Colonic mucosa (tissue), 4 donors: Measurements from ENCODE around the gene FAM217A. TPM values are rescaled to one million over a fixed set of nuclear protein-coding genes. Genes with fewer than 3 reads are reported as not detected.
"Not testable (repeated sequence)": the region's sequence is repeated elsewhere in the genome, so short reads cannot be mapped to it uniquely, and the experiment has no call there.

Experiments used
- DNase-seq: peaks from one replicate; pipeline ENCODE4 v3.0.0-alpha.2; 2020
- H3K27ac ChIP-seq: fragments of 200-600 bp; one replicate; pipeline ENCODE4 v1.8.0; 2021
- H3K27me3 ChIP-seq: fragments of 200-600 bp; one replicate; pipeline ENCODE4 v1.8.0; 2021
- H3K36me3 ChIP-seq: fragments of 200-600 bp; one replicate; pipeline ENCODE4 v1.8.0; 2021
- H3K4me1 ChIP-seq: fragments of 200-600 bp; one replicate; pipeline ENCODE4 v1.8.0; 2021; ENCODE audit warnings: mild to moderate bottlenecking
- H3K4me3 ChIP-seq: fragments of 200-600 bp; one replicate; pipeline ENCODE4 v1.8.0; 2021
- H3K9ac ChIP-seq, 2 donors: one replicate each; pipeline ENCODE4 v1.7.0; 2013; ENCODE audit warnings: control low read depth in 2 of 2, low read depth in 2 of 2, low read length in 2 of 2
- H3K9me3 ChIP-seq: fragments of 200-600 bp; one replicate; pipeline ENCODE4 v1.8.0; 2021
- CTCF ChIP-seq: fragments of 200-600 bp; IDR thresholded peaks from one replicate; pipeline ENCODE4 v1.8.0; 2022; ENCODE audit warnings: antibody characterized with exemption, mild to moderate bottlenecking
- intact Hi-C: fragments of 100-400 bp; cut with DNase I; formaldehyde crosslinking; loops from one replicate; pipeline ENCODE4 v1.14.1; 2022
- total RNA-seq, 2 donors: library from RNA; stranded (reverse); fragmentation: NEBNext Ultra II Directional in 1 of 2; extraction: Animal tissue kit (Norgen Biotek cat#: 25700) in 1 of 2; gene quantifications; one replicate each; pipeline ENCODE4 v1.2.1, GENCODE V29; 2021
- donor health status: healthy.
- donor health status: DM: no; HTN: no; CAD: no.
- donor health status: DM: no; HTN: no; CAD: no.

Gene FAM217A
- total RNA-seq, 2 donors from 2014 or later, result not detected

DNA sequence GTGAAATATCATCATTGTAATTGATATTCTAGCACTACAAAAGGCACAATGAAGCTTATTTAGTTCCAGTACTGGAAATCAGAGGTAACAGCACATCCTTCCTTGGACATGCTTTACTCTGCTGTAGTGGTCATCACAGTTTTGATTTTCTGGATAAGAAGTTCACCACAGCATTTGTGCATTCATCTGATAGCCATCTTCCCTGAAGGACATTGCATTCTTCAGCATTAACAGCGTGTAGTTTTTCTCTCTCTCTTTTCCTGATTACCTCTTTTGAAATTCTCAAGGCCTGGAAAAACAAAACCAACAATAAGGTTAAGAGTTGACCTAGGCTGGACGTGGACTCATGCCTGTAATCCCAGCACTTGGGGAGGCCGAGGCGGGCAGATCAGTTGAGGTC is 36.8 kb upstream of the FAM217A start:
- H3K4me3 ChIP-seq, result no peak overlapping the region
- no peak overlapping the region for H3K27ac ChIP-seq
- H3K9ac ChIP-seq, result no peak overlapping the region
- DNase-seq, result no peak
- no peaks in the 10 kb centered on the region for H3K27me3 ChIP-seq
- H3K9me3 ChIP-seq, result no peaks in the 10 kb centered on the region
- peaks cover 13% of the 10 kb centered on the region for H3K36me3 ChIP-seq
- no peaks in the 10 kb centered on the region for H3K4me1 ChIP-seq
- intact Hi-C loops, result no loop called here
- TF ChIP-seq CTCF, result no peak

- no peak for DNase-seq
- intact Hi-C loops, result no loop called here
- no peaks in the 10 kb centered on the region for H3K4me1 ChIP-seq
- no peak overlapping the region for H3K4me3 ChIP-seq
- H3K9ac ChIP-seq, result no peak overlapping the region
- peaks cover 2% of the 10 kb centered on the region for H3K36me3 ChIP-seq
- no peak overlapping the region for H3K27ac ChIP-seq
- no peaks in the 10 kb centered on the region for H3K9me3 ChIP-seq
- H3K27me3 ChIP-seq, result no peaks in the 10 kb centered on the region
- TF ChIP-seq CTCF, result no peak
Measured at GRCh38 chr6:4114123-4114522, 35.2 kb upstream of the FAM217A start.

GRCh38 chr6:4113649-4114048 is 34.7 kb upstream of the FAM217A start:
- TF ChIP-seq CTCF, result no peak
- Histone ChIP-seq H3K27me3 (no peaks in the 10 kb centered on the region), H3K36me3 (no peaks in the 10 kb centered on the region), H3K9me3 (no peaks in the 10 kb centered on the region), H3K4me3 (no peak overlapping the region), H3K27ac (no peak overlapping the region), H3K9ac (no peak overlapping the region), H3K4me1 (peaks cover under 1% of the 10 kb centered on the region)
- DNase-seq, result no peak
- intact Hi-C loops, result no loop called here

- no peak overlapping the region for H3K9ac ChIP-seq
- peaks cover 3% of the 10 kb centered on the region for H3K4me1 ChIP-seq
- intact Hi-C loops, result no loop called here
- no peaks in the 10 kb centered on the region for H3K27me3 ChIP-seq
- H3K9me3 ChIP-seq, result no peaks in the 10 kb centered on the region
- H3K27ac ChIP-seq, result no peak overlapping the region
- DNase-seq, result no peak
- H3K4me3 ChIP-seq, result no peak overlapping the region
- no peak for TF ChIP-seq CTCF
- no peaks in the 10 kb centered on the region for H3K36me3 ChIP-seq
Measured at GRCh38 chr6:4112366-4112765, 33.4 kb upstream of the FAM217A start.

- DNase-seq, result peak; percentile 48
- H3K4me1 ChIP-seq, intact Hi-C loops, H3K27me3 ChIP-seq, H3K9ac ChIP-seq, H3K9me3 ChIP-seq, H3K36me3 ChIP-seq, H3K4me3 ChIP-seq: not testable (repeated sequence)
- H3K27ac ChIP-seq, result peak overlapping the region; percentile 49
Measured at GRCh38 chr6:4109363-4109815, 30.5 kb upstream of the FAM217A start.

DNA sequence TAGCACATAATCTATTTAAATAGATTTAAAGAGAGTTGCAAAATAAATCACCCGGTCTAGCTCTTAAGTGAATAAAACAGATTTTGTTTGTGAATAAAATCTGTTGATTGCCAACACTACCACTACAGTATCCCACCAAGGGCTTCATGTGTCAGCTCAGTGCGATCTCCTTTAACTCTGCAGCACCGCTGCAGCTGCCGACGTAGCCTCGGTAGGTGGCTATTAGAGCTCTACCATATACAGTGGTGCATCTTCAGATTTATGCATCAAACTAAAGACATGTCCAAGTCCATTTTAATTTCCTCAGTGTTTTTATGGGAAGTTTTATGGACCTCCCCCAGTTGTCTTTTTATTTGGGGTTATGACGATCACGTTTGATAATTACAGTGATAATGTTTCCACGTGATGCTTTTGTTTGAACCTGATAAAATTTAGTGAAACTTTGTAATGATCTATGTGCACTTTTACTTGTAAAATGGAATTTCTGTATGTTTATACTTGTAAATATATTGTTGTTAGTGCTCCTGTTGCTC is 29.7 kb upstream of the FAM217A start:
- Histone ChIP-seq H3K27me3 (no peaks in the 10 kb centered on the region), H3K4me3 (no peak overlapping the region), H3K4me1 (peaks cover 3% of the 10 kb centered on the region), H3K9me3 (no peaks in the 10 kb centered on the region), H3K9ac (no peak overlapping the region), H3K27ac (peak overlapping the region; percentile 49), H3K36me3 (no peaks in the 10 kb centered on the region)
- no peak for TF ChIP-seq CTCF
- no peak for DNase-seq
- intact Hi-C loops, result no loop called here
